ENCODE measurements around the gene FIGN. TPM values are rescaled to one million over a fixed set of nuclear protein-coding genes. Genes with fewer than 3 reads are reported as not detected.

The FIGN gene
- total and polyA plus RNA-seq, 2 donors (not counting 3 experiments of a cell fraction or from before 2014, with no cell fraction given) = 1.8 to 8.1 TPM

DNA sequence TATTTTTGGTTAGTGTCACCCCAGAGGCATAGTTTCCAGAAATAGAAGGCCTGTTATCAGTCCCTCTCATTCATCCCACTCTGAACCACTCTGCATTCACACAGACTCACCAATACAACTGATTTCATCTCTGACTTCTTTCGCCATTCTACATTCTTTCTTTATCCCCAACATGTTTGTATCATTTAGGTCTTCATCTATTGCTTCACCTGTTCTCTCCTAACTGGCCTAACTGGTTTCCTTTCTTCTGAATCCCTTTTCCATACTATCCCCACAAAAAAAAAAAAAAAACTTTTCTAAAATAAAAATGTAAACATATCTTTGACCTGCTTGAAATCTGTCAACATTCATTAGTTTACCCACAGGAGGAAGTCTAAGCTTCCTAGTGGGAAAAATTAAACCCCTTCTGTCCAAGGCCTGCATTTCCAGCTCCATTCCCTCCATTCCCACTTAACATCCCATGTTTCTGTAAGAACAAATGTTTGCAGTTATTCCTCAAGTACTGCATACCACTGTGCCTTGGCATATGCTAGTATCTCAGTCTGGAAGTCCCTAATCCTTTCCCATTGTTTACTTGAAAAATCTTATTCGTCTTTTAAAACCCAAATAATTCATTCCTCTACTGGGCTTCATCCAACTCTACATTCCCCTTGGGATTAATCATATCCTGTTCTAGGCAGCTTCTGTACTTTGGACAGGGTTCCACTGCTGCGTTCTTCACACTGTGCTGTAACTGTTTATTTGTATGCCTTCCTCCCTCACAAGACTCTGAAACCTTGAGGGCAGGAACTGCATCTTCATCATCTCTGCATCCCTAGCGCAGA is 68.5 kb downstream of the FIGN start:
- Histone ChIP-seq H4K20me1 (replicated peaks; ENCODE audit: control insufficient read depth, extremely low read depth, insufficient read depth, low read length) (no peaks in the 10 kb centered on the region), H3K4me1 (ENCODE audit: control insufficient read depth, extremely low read depth, insufficient read depth, low read length) (peaks cover 28% of the 10 kb centered on the region), H3K9me1 (replicated peaks; ENCODE audit: control insufficient read depth, extremely low read depth, insufficient read depth, low read length) (no peaks in the 10 kb centered on the region), H3K79me2 (ENCODE audit: control insufficient read depth, insufficient read depth, low read length) (no peaks in the 10 kb centered on the region), H3K9ac (replicated peaks; ENCODE audit: extremely low read depth, insufficient read depth, low read length) (no peak overlapping the region), H3K27ac (ENCODE audit: insufficient read depth, low read depth, low read length) (peak overlapping the region; percentile 9), H3K27me3 (ENCODE audit: control insufficient read depth in 2 of 2, insufficient read depth in 2 of 2, low read length in 2 of 2) (no peaks in the 10 kb centered on the region), H3K36me3 (ENCODE audit: control insufficient read depth in 2 of 2, extremely low read depth in 1 of 2, insufficient read depth in 2 of 2, low read length in 2 of 2) (no peaks in the 10 kb centered on the region), H3K4me2 (ENCODE audit: insufficient read depth, low read length) (peak overlapping the region; percentile 18), H2AFZ (ENCODE audit: low read depth, low read length) (no peak overlapping the region), H3K4me3 (replicated peaks in 1 of 3; ENCODE audit: insufficient read depth in 1 of 3, low read depth in 1 of 3, low read length in 3 of 3) (no peak overlapping the region), H3K9me3 (replicated peaks; ENCODE audit: control insufficient read depth, insufficient read depth, low read length) (no peaks in the 10 kb centered on the region)
- intact Hi-C loops (cut with micrococcal nuclease) = loop anchor here (1.0 to 5.0 kb wide), 5 partner anchors 14 to 319 kb away; partner anchors contain the start of gene FIGN
- ChIA-PET CTCF (interaction anchor here (0.9 to 1.1 kb wide), 3 partner anchors 11 to 321 kb away, joined by 3 read pairs; no protein-coding TSS in a partner anchor), POLR2A (interaction anchor here (0.7 kb wide), 2 partner anchors 137 to 319 kb away, joined by 3 to 5 read pairs; no protein-coding TSS in a partner anchor)
- peak; percentile 91 for FAIRE-seq
- TF ChIP-seq, protein P1, sequence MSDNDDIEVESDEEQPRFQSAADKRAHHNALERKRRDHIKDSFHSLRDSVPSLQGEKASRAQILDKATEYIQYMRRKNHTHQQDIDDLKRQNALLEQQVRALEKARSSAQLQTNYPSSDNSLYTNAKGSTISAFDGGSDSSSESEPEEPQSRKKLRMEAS (IDR thresholded peaks at IDR 0.05; ENCODE audit: insufficient read depth, insufficient read length) = no peak
- TF ChIP-seq JUN (IDR thresholded peaks at IDR 0.05; ENCODE audit: borderline replicate concordance, insufficient read depth, insufficient read length, low read depth) (peak; percentile 90), POLR2A (IDR thresholded peaks at IDR 0.05; ENCODE audit: low read depth, low read length) (no peak), POLR2AphosphoS5 (IDR thresholded peaks at IDR 0.05; ENCODE audit: insufficient read depth, low read depth, low read length) (peak; percentile 86), FOS (IDR thresholded peaks at IDR 0.05; ENCODE audit: borderline replicate concordance, insufficient read depth, low read length) (peak; percentile 87)
- TF ChIP-seq, protein P2, sequence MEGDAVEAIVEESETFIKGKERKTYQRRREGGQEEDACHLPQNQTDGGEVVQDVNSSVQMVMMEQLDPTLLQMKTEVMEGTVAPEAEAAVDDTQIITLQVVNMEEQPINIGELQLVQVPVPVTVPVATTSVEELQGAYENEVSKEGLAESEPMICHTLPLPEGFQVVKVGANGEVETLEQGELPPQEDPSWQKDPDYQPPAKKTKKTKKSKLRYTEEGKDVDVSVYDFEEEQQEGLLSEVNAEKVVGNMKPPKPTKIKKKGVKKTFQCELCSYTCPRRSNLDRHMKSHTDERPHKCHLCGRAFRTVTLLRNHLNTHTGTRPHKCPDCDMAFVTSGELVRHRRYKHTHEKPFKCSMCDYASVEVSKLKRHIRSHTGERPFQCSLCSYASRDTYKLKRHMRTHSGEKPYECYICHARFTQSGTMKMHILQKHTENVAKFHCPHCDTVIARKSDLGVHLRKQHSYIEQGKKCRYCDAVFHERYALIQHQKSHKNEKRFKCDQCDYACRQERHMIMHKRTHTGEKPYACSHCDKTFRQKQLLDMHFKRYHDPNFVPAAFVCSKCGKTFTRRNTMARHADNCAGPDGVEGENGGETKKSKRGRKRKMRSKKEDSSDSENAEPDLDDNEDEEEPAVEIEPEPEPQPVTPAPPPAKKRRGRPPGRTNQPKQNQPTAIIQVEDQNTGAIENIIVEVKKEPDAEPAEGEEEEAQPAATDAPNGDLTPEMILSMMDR (IDR thresholded peaks at IDR 0.05; ENCODE audit: extremely low read depth in 1 of 2, insufficient read depth in 1 of 2, low read depth in 1 of 2, low read length in 2 of 2) = no peak
- dilution Hi-C loops (cut with MboI; ENCODE audit: extremely low pct_ligation_motif_present, low sequenced_read_pairs) = no loop called here
- no TSS peak for BruUV-seq (replicated peaks)
- peak; percentile 96 for DNase-seq (ENCODE audit: low read depth, low spot score)
